Skin epidermis (tissue), 12 donors: Measurements from ENCODE around the gene RGS7.
"Not testable (repeated sequence)": the region's sequence is repeated elsewhere in the genome, so short reads cannot be mapped to it uniquely, and the experiment has no call there.

ENCODE experiments used
- H3K27ac ChIP-seq, 21 experiments: fragments of 200-600 bp; sonication (generic) in 11 of 21; one replicate each; pipeline ENCODE4 v1.5.0; 2020; ENCODE audit warnings: mild to moderate bottlenecking in 3 of 21, inconsistent platforms in 2 of 21, moderate library complexity in 2 of 21
- H3K4me3 ChIP-seq, 7 experiments: fragments of 200-600 bp; sonication (generic) in 2 of 7; one replicate each; pipeline ENCODE4 v1.5.0; 2020; ENCODE audit warnings: inconsistent platforms in 2 of 7, mild to moderate bottlenecking in 2 of 7, moderate library complexity in 1 of 7

Gene RGS7

DNA sequence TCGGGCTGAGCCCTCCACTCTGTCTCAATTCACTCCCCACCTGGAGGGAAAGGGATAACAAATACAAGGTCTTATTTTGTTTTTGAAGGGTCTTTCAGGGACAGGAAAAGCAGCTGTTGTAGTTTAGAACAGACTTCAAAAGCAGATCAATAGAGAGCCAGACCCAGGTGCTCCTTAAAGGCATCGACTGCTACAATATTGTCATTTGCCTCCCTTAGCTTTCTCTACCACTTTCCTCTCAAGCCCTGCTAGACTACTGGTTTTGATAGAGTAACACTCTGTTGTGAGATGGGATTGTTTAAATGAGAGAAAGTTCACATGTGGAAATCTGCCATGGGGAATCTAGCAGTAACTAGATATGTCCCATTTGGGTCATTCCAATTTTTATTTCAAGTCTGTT, 24.0 kb downstream of the RGS7 start:
- H3K27ac ChIP-seq = no peak overlapping the region
- H3K4me3 ChIP-seq = no peak overlapping the region

DNA sequence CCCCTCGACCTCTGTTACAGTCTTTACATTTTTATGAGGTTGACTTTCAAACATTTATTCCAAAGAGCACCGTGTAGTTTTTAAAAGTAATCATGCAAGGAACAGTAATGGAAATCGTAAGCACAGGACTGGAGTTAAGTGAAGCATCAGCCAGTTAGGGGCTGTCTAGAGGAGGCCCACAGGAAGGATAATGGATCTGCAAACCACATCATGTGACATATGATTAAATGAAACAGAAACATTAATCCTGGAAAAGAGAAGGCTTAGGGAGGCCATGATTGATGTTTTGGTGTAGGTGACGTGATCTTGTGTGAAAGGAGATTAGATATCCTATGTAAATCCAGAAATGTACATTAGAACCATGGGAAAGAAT, 25.0 kb downstream of the RGS7 start:
- no peak overlapping the region for H3K4me3 ChIP-seq
- H3K27ac ChIP-seq = no peak overlapping the region

DNA sequence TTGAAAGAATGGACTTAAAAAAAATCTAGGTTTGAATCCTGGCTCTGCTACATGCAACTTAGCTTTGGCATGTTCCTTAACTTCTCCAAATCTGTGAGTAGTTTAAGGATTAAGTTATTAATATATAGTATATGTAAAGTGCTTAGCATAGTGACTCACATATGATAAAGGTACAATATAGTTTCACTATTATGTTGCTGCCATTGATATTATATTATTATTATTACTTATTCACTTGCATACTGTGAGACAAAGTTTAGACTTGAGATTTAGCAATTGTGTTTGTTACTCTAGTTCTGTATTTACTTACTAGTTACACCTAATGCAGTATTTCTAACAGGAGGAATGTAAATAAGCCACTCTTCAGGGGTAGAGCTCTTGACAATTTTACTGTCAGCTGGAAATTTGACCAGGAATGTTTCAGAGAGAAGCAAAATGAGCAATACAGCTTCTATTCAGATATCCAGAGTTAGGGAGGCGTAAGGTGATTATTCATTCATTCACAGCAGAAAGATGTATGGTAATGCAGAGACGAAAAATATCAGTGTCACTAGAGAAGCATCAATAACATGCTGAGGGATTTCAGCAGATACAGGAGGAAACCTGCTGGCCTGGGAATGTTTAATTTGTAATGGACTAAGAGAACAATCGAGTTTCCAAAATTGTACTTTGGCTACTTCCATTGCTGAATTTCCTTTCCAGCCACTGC, 25.5 kb downstream of the RGS7 start:
- H3K27ac ChIP-seq = no peak overlapping the region
- H3K4me3 ChIP-seq = no peak overlapping the region

DNA sequence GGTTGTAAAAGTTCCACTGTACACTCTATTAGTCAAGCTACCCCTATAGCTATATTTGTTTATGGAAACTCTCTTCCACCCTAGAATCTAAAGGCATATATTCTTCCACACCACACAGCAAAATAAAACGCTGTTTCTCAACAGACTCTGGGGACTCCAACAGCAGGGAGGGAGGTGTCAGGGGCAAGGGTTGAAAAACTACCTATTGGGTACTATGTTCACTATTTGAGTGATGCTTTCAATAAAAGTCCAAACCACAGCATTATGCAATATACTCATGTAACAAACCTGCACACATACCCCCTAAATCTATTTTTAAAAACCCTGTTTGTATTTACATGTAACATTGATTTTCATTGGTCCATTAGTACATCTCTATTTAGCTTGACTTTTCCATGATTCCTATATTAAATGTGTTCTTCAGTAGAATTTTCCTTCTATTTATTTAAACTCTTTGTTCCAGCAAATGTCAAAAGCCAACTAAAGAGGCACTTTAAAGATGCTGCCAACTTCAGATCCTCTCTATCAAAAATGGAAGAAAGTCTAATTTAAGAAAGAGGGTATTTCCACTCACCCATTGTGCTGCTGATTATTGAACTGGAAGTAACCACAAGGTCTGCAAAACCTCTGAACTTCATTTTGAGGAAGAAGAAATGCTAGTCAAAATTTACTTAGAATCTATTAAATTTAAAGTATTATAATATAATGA, 26.2 kb downstream of the RGS7 start:
- Histone ChIP-seq H3K27ac (no peak overlapping the region), H3K4me3 (no peak overlapping the region)

GRCh38 chr1:241325456-241325855, 31.5 kb downstream of the RGS7 start:
- Histone ChIP-seq H3K27ac (no peak overlapping the region), H3K4me3 (no peak overlapping the region)

DNA sequence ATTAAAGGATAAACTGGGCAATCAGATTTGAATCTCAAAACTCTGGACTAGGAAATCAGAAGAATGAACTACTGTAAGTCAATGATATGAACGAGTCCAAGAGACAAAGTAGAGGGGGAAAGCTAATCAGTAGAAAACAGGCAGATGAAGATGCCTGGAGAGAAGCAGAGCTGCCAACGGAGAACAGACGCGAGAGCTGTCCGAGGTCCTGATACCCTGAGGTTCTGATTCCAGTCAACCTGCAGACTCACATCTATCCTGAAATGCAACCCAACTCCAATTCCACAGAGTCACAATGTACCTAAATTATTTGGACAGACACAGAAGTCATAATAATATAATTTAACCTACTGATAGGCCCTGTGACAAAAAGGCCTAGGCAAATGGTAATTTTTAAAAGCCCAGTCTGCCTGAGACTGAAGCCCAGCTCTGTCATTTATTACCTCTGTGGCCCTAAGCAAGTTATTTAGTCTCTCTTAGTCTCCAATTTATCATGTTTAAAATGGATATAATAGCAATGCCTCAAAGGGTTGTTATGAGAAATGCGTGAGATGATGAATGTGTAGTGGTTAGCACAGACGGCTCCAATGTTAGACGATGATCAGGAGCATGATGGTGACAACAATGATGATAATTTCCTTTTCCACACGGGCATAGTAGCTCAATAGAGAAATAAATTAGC, 33.4 kb downstream of the RGS7 start:
- no peak overlapping the region for H3K4me3 ChIP-seq
- H3K27ac ChIP-seq = no peak overlapping the region

GRCh38 chr1:241317676-241318075, 39.3 kb downstream of the RGS7 start:
- Histone ChIP-seq H3K4me3 (no peak overlapping the region), H3K27ac (no peak overlapping the region)

DNA sequence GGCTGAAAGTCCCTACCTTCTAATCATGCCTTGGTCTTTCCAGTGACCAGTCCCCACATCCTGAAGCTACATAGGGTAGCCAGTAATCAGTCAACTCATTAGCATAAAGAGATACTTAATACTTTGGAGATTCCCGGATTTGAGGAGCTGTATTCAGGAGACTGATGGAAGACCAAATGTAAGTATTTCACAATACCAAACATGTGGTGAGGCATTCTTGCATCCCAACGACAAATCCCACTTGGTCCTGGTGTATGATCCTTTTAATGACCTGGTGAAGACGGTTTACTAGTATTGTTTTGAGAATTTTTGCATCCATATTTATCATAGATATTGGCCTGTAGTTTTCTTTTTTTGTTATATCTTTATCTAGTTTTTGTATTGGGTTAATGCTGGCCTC, 40.6 kb downstream of the RGS7 start:
- no peak overlapping the region for H3K27ac ChIP-seq
- H3K4me3 ChIP-seq = no peak overlapping the region

DNA sequence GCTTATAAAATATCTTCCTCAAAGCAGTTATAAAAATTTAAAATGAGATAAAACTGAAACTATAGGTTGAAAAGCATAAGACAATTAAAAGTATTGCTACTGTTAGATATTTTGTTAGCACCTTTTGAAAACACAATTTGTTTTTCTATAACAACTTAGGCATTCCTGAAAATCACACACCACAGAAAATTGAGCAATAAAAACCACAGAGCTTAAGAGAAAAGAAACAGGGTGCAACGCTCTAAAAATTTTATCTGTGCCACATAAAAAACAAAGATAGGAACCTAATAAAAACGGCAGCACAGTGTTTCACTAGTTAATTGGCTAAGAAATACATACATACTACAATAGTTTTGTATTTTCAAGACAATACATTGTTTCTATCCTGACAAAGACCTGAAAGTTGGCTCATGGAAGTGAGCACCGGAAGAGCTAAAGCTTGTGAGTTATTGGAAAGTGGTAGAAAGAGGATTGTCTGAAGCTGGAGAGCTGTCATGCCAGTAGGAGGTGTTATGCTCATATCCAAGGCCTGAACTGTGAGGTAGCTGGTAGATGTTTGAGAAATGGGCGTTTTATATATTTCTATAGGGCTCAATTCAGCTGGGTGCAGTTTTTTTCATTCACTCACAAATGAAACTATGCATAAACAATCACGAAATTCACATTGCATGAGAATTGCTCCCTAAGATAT, 45.8 kb downstream of the RGS7 start:
- H3K4me3 ChIP-seq = no peak overlapping the region
- no peak overlapping the region for H3K27ac ChIP-seq

- H3K27ac ChIP-seq = no peak overlapping the region
- no peak overlapping the region for H3K4me3 ChIP-seq
Observed at GRCh38 chr1:241310451-241310850, 46.6 kb downstream of the RGS7 start.

DNA sequence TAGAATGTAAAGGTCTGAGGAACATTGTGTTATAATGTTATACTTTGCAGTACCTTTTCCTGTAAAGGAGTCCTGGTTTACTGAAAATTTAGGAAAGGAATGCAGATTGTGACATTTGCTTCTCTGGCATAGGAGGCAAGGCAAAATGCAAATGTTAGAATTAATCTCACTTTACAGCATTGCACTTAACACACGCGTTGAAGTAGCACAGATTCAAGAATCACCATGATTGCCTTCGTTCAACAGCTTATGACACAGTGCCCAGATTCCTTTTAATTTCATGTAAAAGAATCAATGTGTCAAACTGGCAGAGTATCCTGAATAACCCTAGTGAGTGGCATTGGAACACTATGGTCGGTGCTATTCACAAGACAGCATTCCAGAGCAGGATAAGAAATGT, 47.4 kb downstream of the RGS7 start:
- H3K4me3 ChIP-seq = no peak overlapping the region
- no peak overlapping the region for H3K27ac ChIP-seq

DNA sequence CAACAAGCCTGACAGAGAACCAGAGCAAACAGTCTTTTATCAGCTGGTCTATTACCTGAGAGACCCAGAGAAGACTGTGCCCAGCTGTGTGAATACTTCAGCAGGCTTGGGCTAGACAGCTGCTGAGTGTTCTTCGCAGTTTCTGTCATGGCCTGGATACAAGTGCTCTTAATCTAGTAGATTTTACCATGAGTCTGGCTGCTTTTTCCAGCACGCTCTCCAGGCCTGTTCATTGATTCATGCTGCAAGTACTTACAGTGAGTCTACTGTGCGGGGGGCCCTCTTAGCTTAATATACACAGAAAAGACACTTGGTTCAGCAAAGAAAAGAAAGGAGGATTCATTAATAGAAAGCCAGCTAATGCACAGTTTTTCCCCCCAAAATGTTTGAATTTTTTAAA, 48.5 kb downstream of the RGS7 start:
- no peak overlapping the region for H3K27ac ChIP-seq

GRCh38 chr1:241308011-241308410, 49.0 kb downstream of the RGS7 start:
- H3K4me3 ChIP-seq = no peak overlapping the region
- H3K27ac ChIP-seq = no peak overlapping the region

More for the DNA sequence above, 48.5 kb downstream of the RGS7 start:
- H3K4me3 ChIP-seq = no peak overlapping the region

GRCh38 chr1:241306125-241306790, 50.7 kb downstream of the RGS7 start:
- Histone ChIP-seq H3K4me3 (no peak overlapping the region), H3K27ac (no peak overlapping the region)

GRCh38 chr1:241302024-241302423, 55.0 kb downstream of the RGS7 start:
- not testable (repeated sequence) for H3K4me3 ChIP-seq, H3K27ac ChIP-seq

DNA sequence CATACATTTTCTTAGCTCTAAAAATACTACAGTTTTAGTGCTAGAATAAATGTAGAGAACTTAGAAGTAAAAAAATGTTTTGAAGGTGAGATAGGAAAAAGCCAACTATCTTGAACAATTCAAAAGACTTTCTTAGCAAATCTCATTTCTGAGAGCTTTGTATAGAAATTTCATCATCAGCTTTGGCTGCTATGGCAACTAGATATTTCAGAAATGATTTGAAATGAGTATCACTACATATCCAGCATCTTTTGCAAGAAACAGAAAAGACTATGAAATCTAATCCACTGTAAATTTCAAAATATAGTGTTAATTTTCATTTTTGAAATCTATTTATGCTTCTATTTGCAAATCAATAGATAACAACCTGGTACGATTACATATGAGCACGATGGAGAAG, 57.7 kb downstream of the RGS7 start:
- Histone ChIP-seq H3K4me3 (no peak overlapping the region), H3K27ac (no peak overlapping the region)

DNA sequence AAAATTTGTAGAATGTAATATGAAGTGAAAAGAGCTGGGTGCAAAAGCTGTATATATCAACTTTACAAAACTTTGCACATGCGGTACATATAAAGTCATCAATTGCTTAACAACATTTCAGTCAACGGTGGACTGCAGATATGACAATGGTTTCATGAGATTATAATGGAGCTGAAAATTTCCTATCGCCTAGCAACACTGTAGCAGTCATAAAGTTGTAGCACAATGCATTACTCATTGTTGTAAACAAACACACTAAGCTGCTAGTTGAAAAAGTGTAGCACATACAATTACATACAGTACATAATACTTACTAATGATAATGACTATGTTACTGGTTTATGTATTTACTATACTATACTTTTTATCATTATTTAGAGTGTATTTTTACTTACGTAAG, 64.0 kb downstream of the RGS7 start:
- H3K4me3 ChIP-seq = no peak overlapping the region
- H3K27ac ChIP-seq = no peak overlapping the region

- not testable (repeated sequence) for H3K27ac ChIP-seq, H3K4me3 ChIP-seq
Observed at GRCh38 chr1:241291548-241291947, 65.5 kb downstream of the RGS7 start.

- Histone ChIP-seq H3K27ac (no peak overlapping the region), H3K4me3 (no peak overlapping the region)
Observed at GRCh38 chr1:241286486-241286885, 70.5 kb downstream of the RGS7 start.

- Histone ChIP-seq H3K27ac (no peak overlapping the region), H3K4me3 (no peak overlapping the region)
Observed at GRCh38 chr1:241276391-241276790, 80.6 kb downstream of the RGS7 start.
